HEK293 (cell line): ENCODE measurements around the gene CLDN15.

ENCODE experiments used
- ELK4 ChIP-seq: IDR thresholded peaks from 2 replicates; pipeline ENCODE4 v1.6.1; 2011; ENCODE audit warnings: mild to moderate bottlenecking, low read depth, low read length, borderline replicate concordance
- GLI4 ChIP-seq: fragments of 450-650 bp; formaldehyde crosslinking; IDR thresholded peaks from 2 replicates; pipeline ENCODE4 v1.5.1; 2016; ENCODE audit warnings: missing biosample characterization, missing genetic modification characterization
- IKZF3 ChIP-seq: fragments of 450-650 bp; IDR thresholded peaks from 2 replicates; pipeline ENCODE4 v1.5.0; 2018; ENCODE audit warnings: missing biosample characterization, mild to moderate bottlenecking, missing genetic modification characterization, moderate library complexity
- KLF17 ChIP-seq: fragments of 450-650 bp; formaldehyde crosslinking; IDR thresholded peaks from 2 replicates; pipeline ENCODE4 v1.5.1; 2016; ENCODE audit warnings: missing biosample characterization, missing genetic modification characterization
- MYNN ChIP-seq: fragments of 450-650 bp; formaldehyde crosslinking; IDR thresholded peaks from 2 replicates; pipeline ENCODE4 v1.5.1; 2016; ENCODE audit warnings: missing biosample characterization, missing genetic modification characterization, borderline replicate concordance
- PRDM1 ChIP-seq: fragments of 450-650 bp; formaldehyde crosslinking; IDR thresholded peaks from 2 replicates; pipeline ENCODE4; 2016; ENCODE audit warnings: missing biosample characterization, missing genetic modification characterization
- REPIN1 ChIP-seq: fragments of 450-650 bp; formaldehyde crosslinking; IDR thresholded peaks from 2 replicates; pipeline ENCODE4 v1.5.1; 2017; ENCODE audit warnings: missing biosample characterization, missing genetic modification characterization, low read depth
- ZBTB10 ChIP-seq: fragments of 450-650 bp; formaldehyde crosslinking; IDR thresholded peaks from 2 replicates; pipeline ENCODE4 v1.5.1; 2016; ENCODE audit warnings: missing biosample characterization, missing genetic modification characterization
- ZBTB8A ChIP-seq: fragments of 450-650 bp; formaldehyde crosslinking; IDR thresholded peaks from 2 replicates; pipeline ENCODE4 v1.5.1; 2016; ENCODE audit warnings: missing biosample characterization, missing genetic modification characterization
- ZNF121 ChIP-seq: fragments of 450-650 bp; formaldehyde crosslinking; IDR thresholded peaks from 2 replicates; pipeline ENCODE4 v1.5.1; 2016; ENCODE audit warnings: missing biosample characterization, missing genetic modification characterization
- ZNF146 ChIP-seq: fragments of 450-650 bp; formaldehyde crosslinking; IDR thresholded peaks from 2 replicates; pipeline ENCODE4 v1.5.1; 2016; ENCODE audit warnings: missing biosample characterization, missing genetic modification characterization
- ZNF16 ChIP-seq: fragments of 450-650 bp; formaldehyde crosslinking; IDR thresholded peaks from 2 replicates; pipeline ENCODE4 v1.5.1; 2016; ENCODE audit warnings: low read depth, missing biosample characterization, missing genetic modification characterization
- ZNF266 ChIP-seq: fragments of 450-650 bp; formaldehyde crosslinking; IDR thresholded peaks from 2 replicates; pipeline ENCODE4 v1.5.1; 2016; ENCODE audit warnings: missing biosample characterization, missing genetic modification characterization, low read depth
- ZNF302 ChIP-seq: fragments of 450-650 bp; formaldehyde crosslinking; IDR thresholded peaks from 2 replicates; pipeline ENCODE4 v1.5.1; 2016; ENCODE audit warnings: missing biosample characterization, missing genetic modification characterization, low read depth
- ZNF341 ChIP-seq: fragments of 450-650 bp; formaldehyde crosslinking; IDR thresholded peaks from 2 replicates; pipeline ENCODE4; 2016; ENCODE audit warnings: low read depth, missing biosample characterization, missing genetic modification characterization
- ZNF645 ChIP-seq: fragments of 450-650 bp; formaldehyde crosslinking; IDR thresholded peaks from 2 replicates; pipeline ENCODE4; 2016; ENCODE audit warnings: missing biosample characterization, missing genetic modification characterization
- ZNF747 ChIP-seq: fragments of 450-650 bp; formaldehyde crosslinking; IDR thresholded peaks from 2 replicates; pipeline ENCODE4 v1.5.1; 2016; ENCODE audit warnings: missing biosample characterization, missing genetic modification characterization
- ZSCAN30 ChIP-seq: fragments of 450-650 bp; IDR thresholded peaks from 2 replicates; pipeline ENCODE4 v1.5.1; 2018; ENCODE audit warnings: missing biosample characterization, mild to moderate bottlenecking, missing genetic modification characterization, moderate library complexity
- TF ChIP-seq, protein P1 (sequence below): fragments of 450-650 bp; formaldehyde crosslinking; IDR thresholded peaks from 2 replicates; pipeline ENCODE4 v1.5.1; 2016; ENCODE audit warnings: missing biosample characterization, missing genetic modification characterization
- TF ChIP-seq, protein P2 (sequence below): fragments of 450-650 bp; formaldehyde crosslinking; IDR thresholded peaks from 2 replicates; pipeline ENCODE4 v1.5.1; 2016; ENCODE audit warnings: missing biosample characterization, missing genetic modification characterization
- TF ChIP-seq, protein P3 (sequence below): fragments of 450-650 bp; formaldehyde crosslinking; IDR thresholded peaks from 2 replicates; pipeline ENCODE4 v1.5.1; 2016; ENCODE audit warnings: missing biosample characterization, missing genetic modification characterization
- TF ChIP-seq, protein P4 (sequence below): fragments of 450-650 bp; IDR thresholded peaks from 2 replicates; pipeline ENCODE4 v1.5.1; 2018; ENCODE audit warnings: missing biosample characterization, mild to moderate bottlenecking, missing genetic modification characterization
- TF ChIP-seq, protein P5 (sequence below): fragments of 450-650 bp; formaldehyde crosslinking; IDR thresholded peaks from 2 replicates; pipeline ENCODE4 v1.5.1; 2017; ENCODE audit warnings: missing biosample characterization, missing genetic modification characterization

CLDN15 gene

GRCh38 chr7:101217388-101218235, 20.0 kb downstream of the CLDN15 start, which contains the start of the genes PLOD3 and ZNHIT1 (continued):
- no peak for TF ChIP-seq PRDM1 (tag by site-specific recombination)
- TF ChIP-seq MYNN (tag by site-specific recombination), result no peak
- no peak for TF ChIP-seq ZNF266 (tag by site-specific recombination)
- TF ChIP-seq ZNF645 (tag by site-specific recombination), result no peak
- TF ChIP-seq ELK4, result no peak
- TF ChIP-seq, protein P1, sequence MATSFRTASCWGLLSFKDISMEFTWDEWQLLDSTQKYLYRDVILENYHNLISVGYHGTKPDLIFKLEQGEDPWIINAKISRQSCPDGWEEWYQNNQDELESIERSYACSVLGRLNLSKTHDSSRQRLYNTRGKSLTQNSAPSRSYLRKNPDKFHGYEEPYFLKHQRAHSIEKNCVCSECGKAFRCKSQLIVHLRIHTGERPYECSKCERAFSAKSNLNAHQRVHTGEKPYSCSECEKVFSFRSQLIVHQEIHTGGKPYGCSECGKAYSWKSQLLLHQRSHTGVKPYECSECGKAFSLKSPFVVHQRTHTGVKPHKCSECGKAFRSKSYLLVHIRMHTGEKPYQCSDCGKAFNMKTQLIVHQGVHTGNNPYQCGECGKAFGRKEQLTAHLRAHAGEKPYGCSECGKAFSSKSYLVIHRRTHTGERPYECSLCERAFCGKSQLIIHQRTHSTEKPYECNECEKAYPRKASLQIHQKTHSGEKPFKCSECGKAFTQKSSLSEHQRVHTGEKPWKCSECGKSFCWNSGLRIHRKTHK, result no peak
- TF ChIP-seq, protein P2, sequence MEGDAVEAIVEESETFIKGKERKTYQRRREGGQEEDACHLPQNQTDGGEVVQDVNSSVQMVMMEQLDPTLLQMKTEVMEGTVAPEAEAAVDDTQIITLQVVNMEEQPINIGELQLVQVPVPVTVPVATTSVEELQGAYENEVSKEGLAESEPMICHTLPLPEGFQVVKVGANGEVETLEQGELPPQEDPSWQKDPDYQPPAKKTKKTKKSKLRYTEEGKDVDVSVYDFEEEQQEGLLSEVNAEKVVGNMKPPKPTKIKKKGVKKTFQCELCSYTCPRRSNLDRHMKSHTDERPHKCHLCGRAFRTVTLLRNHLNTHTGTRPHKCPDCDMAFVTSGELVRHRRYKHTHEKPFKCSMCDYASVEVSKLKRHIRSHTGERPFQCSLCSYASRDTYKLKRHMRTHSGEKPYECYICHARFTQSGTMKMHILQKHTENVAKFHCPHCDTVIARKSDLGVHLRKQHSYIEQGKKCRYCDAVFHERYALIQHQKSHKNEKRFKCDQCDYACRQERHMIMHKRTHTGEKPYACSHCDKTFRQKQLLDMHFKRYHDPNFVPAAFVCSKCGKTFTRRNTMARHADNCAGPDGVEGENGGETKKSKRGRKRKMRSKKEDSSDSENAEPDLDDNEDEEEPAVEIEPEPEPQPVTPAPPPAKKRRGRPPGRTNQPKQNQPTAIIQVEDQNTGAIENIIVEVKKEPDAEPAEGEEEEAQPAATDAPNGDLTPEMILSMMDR (tag by site-specific recombination), result peak; percentile 63; the same call in 1 of the 2 replicates
- peak; percentile 56; the same call in 1 of the 2 replicates for TF ChIP-seq IKZF3 (tag by site-specific recombination)
- no peak for TF ChIP-seq ZNF146 (tag by site-specific recombination)
- no peak for TF ChIP-seq GLI4 (tag by site-specific recombination)
- peak; percentile 88 for TF ChIP-seq ZBTB8A (tag by site-specific recombination)
- TF ChIP-seq, protein P3, sequence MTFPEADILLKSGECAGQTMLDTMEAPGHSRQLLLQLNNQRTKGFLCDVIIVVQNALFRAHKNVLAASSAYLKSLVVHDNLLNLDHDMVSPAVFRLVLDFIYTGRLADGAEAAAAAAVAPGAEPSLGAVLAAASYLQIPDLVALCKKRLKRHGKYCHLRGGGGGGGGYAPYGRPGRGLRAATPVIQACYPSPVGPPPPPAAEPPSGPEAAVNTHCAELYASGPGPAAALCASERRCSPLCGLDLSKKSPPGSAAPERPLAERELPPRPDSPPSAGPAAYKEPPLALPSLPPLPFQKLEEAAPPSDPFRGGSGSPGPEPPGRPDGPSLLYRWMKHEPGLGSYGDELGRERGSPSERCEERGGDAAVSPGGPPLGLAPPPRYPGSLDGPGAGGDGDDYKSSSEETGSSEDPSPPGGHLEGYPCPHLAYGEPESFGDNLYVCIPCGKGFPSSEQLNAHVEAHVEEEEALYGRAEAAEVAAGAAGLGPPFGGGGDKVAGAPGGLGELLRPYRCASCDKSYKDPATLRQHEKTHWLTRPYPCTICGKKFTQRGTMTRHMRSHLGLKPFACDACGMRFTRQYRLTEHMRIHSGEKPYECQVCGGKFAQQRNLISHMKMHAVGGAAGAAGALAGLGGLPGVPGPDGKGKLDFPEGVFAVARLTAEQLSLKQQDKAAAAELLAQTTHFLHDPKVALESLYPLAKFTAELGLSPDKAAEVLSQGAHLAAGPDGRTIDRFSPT (tag by site-specific recombination), result 0 out of 2 replicates have a peak, but pooled peaks have one; percentile 21
- TF ChIP-seq ZNF341, result peak; percentile 16; the same call in 1 of the 2 replicates
- no peak for TF ChIP-seq ZNF121 (tag by site-specific recombination)
- TF ChIP-seq, protein P4, sequence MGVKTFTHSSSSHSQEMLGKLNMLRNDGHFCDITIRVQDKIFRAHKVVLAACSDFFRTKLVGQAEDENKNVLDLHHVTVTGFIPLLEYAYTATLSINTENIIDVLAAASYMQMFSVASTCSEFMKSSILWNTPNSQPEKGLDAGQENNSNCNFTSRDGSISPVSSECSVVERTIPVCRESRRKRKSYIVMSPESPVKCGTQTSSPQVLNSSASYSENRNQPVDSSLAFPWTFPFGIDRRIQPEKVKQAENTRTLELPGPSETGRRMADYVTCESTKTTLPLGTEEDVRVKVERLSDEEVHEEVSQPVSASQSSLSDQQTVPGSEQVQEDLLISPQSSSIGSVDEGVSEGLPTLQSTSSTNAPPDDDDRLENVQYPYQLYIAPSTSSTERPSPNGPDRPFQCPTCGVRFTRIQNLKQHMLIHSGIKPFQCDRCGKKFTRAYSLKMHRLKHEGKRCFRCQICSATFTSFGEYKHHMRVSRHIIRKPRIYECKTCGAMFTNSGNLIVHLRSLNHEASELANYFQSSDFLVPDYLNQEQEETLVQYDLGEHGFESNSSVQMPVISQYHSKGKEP (tag by site-specific recombination), result no peak
- TF ChIP-seq REPIN1 (tag by site-specific recombination), result no peak
- TF ChIP-seq, protein P5, sequence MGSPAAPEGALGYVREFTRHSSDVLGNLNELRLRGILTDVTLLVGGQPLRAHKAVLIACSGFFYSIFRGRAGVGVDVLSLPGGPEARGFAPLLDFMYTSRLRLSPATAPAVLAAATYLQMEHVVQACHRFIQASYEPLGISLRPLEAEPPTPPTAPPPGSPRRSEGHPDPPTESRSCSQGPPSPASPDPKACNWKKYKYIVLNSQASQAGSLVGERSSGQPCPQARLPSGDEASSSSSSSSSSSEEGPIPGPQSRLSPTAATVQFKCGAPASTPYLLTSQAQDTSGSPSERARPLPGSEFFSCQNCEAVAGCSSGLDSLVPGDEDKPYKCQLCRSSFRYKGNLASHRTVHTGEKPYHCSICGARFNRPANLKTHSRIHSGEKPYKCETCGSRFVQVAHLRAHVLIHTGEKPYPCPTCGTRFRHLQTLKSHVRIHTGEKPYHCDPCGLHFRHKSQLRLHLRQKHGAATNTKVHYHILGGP (tag by site-specific recombination), result no peak
- no peak for TF ChIP-seq ZNF16 (tag by site-specific recombination)
- no peak for TF ChIP-seq ZNF302 (tag by site-specific recombination)
- no peak for TF ChIP-seq ZNF747 (tag by site-specific recombination)
- TF ChIP-seq ZSCAN30 (tag by site-specific recombination), result peak; percentile 36; the same call in 1 of the 2 replicates
- no peak for TF ChIP-seq ZBTB10 (tag by site-specific recombination)
- peak; percentile 21; the same call in 1 of the 2 replicates for TF ChIP-seq KLF17 (tag by site-specific recombination)
